K562 (cell line): ENCODE data around the gene ATP6V0A1. TPM values are rescaled to one million over a fixed set of nuclear protein-coding genes. Genes with fewer than 3 reads are reported as not detected.
A peak's percentile ranks its signal among the peaks of the same experiment; 100 is the strongest.

ENCODE experiments used
- ASH1L ChIP-seq: fragments of 450-650 bp; IDR thresholded peaks from 2 replicates; pipeline ENCODE4 v1.6.1; 2018; ENCODE audit warnings: borderline replicate concordance, mild to moderate bottlenecking, low read depth; ENCODE audit not compliant: partially characterized antibody
- CBX5 ChIP-seq: IDR thresholded peaks from 2 replicates; pipeline ENCODE4 v1.6.1; 2014; ENCODE audit warnings: low read depth, borderline replicate concordance
- CCAR2 ChIP-seq: fragments of 200-400 bp; formaldehyde crosslinking; IDR thresholded peaks from 2 replicates; pipeline ENCODE4 v1.6.1; 2017; ENCODE audit warnings: mild to moderate bottlenecking, low read depth, low read length
- E2F3 ChIP-seq: fragments of 250-450 bp; sonication (Bioruptor Pico); IDR thresholded peaks from 2 replicates; pipeline ENCODE4 v1.4.0; 2020; ENCODE audit warnings: mild to moderate bottlenecking
- MAFK ChIP-seq: IDR thresholded peaks from 2 replicates; pipeline ENCODE4 v1.6.1; 2011; ENCODE audit warnings: low read length, improper control_type of control experiment
- MED1 ChIP-seq: sonication (generic); formaldehyde crosslinking; IDR thresholded peaks from 2 replicates; pipeline ENCODE4 v1.8.1; 2023; ENCODE audit warnings: missing genetic modification reagents, borderline replicate concordance
- NFE2L1 ChIP-seq: fragments of 450-650 bp; IDR thresholded peaks from 2 replicates; pipeline ENCODE4 v1.6.1; 2016; ENCODE audit warnings: missing genetic modification characterization, low read depth, mild to moderate bottlenecking, missing compliant biosample characterization, moderate library complexity, borderline replicate concordance
- POLR2AphosphoS5 ChIP-seq: IDR thresholded peaks from 2 replicates; pipeline ENCODE4 v1.6.1; 2011; ENCODE audit warnings: mild to moderate bottlenecking, low read depth, low read length, moderate library complexity; ENCODE audit not compliant: control insufficient read depth, insufficient read depth
- RCOR1 ChIP-seq, 2 experiments: IDR thresholded peaks; 2 replicates each; pipeline ENCODE4 v1.6.1; 2012; ENCODE audit warnings: low read depth in 2 of 2, low read length in 2 of 2, borderline replicate concordance in 1 of 2, improper control_type of control experiment in 1 of 2
- TCF3 ChIP-seq: sonication (generic); formaldehyde crosslinking; IDR thresholded peaks from 2 replicates; pipeline ENCODE4 v1.4.0; 2020; ENCODE audit warnings: mild to moderate bottlenecking, missing genetic modification reagents
- YBX1 ChIP-seq: fragments of 450-650 bp; IDR thresholded peaks from 2 replicates; pipeline ENCODE4 v1.7.1; 2016; ENCODE audit warnings: mild to moderate bottlenecking
- ZBED1 ChIP-seq: IDR thresholded peaks from 2 replicates; pipeline ENCODE4 v1.6.1; 2014
- ZEB2 ChIP-seq: fragments of 450-650 bp; IDR thresholded peaks from 2 replicates; pipeline ENCODE4 v1.6.1; 2016
- ZFP30 ChIP-seq: fragments of 250-450 bp; sonication (Bioruptor Pico); IDR thresholded peaks from 2 replicates; pipeline ENCODE4 v1.8.0; 2022; ENCODE audit warnings: moderate library complexity, mild to moderate bottlenecking, inconsistent platforms, borderline replicate concordance
- ZKSCAN3 ChIP-seq: fragments of 250-450 bp; sonication (Bioruptor Pico); IDR thresholded peaks from 2 replicates; pipeline ENCODE4 v1.4.0; 2020
- ZNF75A ChIP-seq: fragments of 450-650 bp; formaldehyde crosslinking; IDR thresholded peaks from 2 replicates; pipeline ENCODE4 v1.4.0; 2020; ENCODE audit warnings: mild to moderate bottlenecking
- polyA plus RNA-seq, 8 experiments: library from polyadenylated mRNA; depleted of rRNA in 4 of 8; stranded (reverse) in 5 of 8; unstranded in 3 of 8; fragments of >200 nt; fragmentation: Nextera tagmentation in 2 of 8; fragmentation: Illumina TruSeq in 1 of 8; extraction: Ambion mirVana in 2 of 8; extraction: Trizol in 1 of 8; gene quantifications; 2 replicates each; pipeline versions ENCODE4 v1.2.1 to v1.2.3, GENCODE V29; 2011 to 2014; ENCODE audit warnings: inconsistent platforms in 1 of 8, missing spikeins in 1 of 8
- total RNA-seq, 7 experiments: library from RNA; depleted of rRNA in 6 of 7; stranded (reverse); fragments of >200 nt in 6 of 7; fragmentation: Illumina TruSeq in 2 of 7; extraction: Trizol in 2 of 7; gene quantifications; 2 replicates each; pipeline versions ENCODE4 v1.2.1 to v1.2.3, GENCODE V29; 2011 to 2021; ENCODE audit warnings: low replicate concordance in 1 of 7
- TF ChIP-seq, protein P1 (sequence below): sonication (generic); formaldehyde crosslinking; IDR thresholded peaks from 2 replicates; pipeline ENCODE4 v1.8.1; 2023; ENCODE audit warnings: mild to moderate bottlenecking, missing genetic modification reagents
- TF ChIP-seq, protein P2 (sequence below): fragments of 450-650 bp; formaldehyde crosslinking; IDR thresholded peaks from 2 replicates; pipeline ENCODE4 v1.4.0; 2022; ENCODE audit warnings: mild to moderate bottlenecking, moderate library complexity
- TF ChIP-seq, protein P3 (sequence below): IDR thresholded peaks from 3 replicates; pipeline ENCODE4 v1.6.1; 2011; ENCODE audit warnings: borderline replicate concordance, mild to moderate bottlenecking; ENCODE audit not compliant: insufficient read length, insufficient read depth
- TF ChIP-seq, protein P4 (sequence below): sonication (generic); IDR thresholded peaks from 2 replicates; pipeline ENCODE4 v1.6.1; 2016
- TF ChIP-seq, protein P5 (sequence below): sonication (generic); formaldehyde crosslinking; IDR thresholded peaks from 2 replicates; pipeline ENCODE4 v1.8.0; 2022; ENCODE audit warnings: missing genetic modification reagents, mild to moderate bottlenecking, borderline replicate concordance

The ATP6V0A1 gene
- total and polyA plus RNA-seq, 9 of the 15 experiments (the other 6 are each of a cell fraction or from before 2014, with no cell fraction given): 11.8 to 158 (median 75.5) TPM

DNA sequence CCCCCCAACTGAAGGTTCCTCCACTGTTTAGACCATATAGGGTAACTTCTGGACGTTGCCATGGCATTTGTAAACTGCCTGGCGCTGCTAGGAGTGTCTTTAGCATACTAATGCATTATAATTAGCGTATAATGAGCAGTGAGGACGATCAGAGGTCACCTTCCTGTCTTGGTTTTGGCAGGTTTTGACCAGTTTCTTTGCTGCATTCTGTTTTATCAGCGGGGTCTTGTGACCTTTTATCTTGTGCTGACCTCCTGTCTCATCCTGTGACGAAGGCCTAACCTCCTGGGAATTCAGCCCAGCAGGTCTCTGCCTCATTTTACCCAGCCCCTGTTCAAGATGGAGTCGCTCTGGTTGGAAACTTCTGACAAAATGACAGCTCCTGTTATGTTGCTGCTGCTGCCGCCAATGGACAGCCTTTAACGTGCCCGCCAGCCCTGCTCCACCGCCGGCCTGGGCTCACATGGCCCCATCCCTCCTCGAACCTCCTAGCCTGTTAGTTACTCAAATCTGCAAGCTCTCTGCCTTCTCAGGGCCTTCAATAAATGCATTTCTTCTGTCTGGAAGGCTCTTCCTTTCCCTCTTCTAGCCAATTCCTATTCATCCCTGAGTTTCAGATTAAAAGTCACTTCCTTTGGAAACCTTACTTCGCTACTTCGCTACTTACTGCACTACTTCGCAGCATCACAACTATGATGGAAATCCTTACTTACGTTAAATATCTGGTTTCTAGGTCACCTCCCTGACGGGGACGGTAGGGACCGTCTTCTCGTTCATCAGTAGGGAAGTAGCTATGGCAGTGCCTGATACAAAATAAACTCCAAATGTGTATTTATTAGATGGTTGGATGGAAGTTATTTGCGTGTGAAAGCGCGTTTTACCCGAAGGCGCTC is 76.7 kb downstream of the ATP6V0A1 start (continued):
- no peak for TF ChIP-seq YBX1
- TF ChIP-seq ZBED1: no peak
- no peak for TF ChIP-seq CCAR2
- peak; percentile 34; the same call in 1 of the 2 replicates for TF ChIP-seq ZNF75A
- TF ChIP-seq, protein P1, sequence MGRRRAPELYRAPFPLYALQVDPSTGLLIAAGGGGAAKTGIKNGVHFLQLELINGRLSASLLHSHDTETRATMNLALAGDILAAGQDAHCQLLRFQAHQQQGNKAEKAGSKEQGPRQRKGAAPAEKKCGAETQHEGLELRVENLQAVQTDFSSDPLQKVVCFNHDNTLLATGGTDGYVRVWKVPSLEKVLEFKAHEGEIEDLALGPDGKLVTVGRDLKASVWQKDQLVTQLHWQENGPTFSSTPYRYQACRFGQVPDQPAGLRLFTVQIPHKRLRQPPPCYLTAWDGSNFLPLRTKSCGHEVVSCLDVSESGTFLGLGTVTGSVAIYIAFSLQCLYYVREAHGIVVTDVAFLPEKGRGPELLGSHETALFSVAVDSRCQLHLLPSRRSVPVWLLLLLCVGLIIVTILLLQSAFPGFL (CRISPR knock-in tag): peak; percentile 95; the same call in 1 of the 2 replicates
- TF ChIP-seq NFE2L1: peak; percentile 50; the same call in 1 of the 2 replicates
- TF ChIP-seq, protein P2, sequence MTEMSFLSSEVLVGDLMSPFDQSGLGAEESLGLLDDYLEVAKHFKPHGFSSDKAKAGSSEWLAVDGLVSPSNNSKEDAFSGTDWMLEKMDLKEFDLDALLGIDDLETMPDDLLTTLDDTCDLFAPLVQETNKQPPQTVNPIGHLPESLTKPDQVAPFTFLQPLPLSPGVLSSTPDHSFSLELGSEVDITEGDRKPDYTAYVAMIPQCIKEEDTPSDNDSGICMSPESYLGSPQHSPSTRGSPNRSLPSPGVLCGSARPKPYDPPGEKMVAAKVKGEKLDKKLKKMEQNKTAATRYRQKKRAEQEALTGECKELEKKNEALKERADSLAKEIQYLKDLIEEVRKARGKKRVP (CRISPR knock-in tag): peak; percentile 84
- peak in 1 of 2 experiments; percentile 55; a peak in 1 of 4 replicates for TF ChIP-seq RCOR1 (IDR thresholded peaks at IDR 0.05; ENCODE audit: borderline replicate concordance in 1 of 2, low read depth in 2 of 2, low read length in 2 of 2)
- TF ChIP-seq, protein P3, sequence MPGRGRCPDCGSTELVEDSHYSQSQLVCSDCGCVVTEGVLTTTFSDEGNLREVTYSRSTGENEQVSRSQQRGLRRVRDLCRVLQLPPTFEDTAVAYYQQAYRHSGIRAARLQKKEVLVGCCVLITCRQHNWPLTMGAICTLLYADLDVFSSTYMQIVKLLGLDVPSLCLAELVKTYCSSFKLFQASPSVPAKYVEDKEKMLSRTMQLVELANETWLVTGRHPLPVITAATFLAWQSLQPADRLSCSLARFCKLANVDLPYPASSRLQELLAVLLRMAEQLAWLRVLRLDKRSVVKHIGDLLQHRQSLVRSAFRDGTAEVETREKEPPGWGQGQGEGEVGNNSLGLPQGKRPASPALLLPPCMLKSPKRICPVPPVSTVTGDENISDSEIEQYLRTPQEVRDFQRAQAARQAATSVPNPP: no peak
- TF ChIP-seq, protein P4, sequence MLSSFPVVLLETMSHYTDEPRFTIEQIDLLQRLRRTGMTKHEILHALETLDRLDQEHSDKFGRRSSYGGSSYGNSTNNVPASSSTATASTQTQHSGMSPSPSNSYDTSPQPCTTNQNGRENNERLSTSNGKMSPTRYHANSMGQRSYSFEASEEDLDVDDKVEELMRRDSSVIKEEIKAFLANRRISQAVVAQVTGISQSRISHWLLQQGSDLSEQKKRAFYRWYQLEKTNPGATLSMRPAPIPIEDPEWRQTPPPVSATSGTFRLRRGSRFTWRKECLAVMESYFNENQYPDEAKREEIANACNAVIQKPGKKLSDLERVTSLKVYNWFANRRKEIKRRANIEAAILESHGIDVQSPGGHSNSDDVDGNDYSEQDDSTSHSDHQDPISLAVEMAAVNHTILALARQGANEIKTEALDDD: no peak
- no peak for TF ChIP-seq POLR2AphosphoS5
- TF ChIP-seq ASH1L: peak; percentile 59
- TF ChIP-seq CBX5: no peak
- TF ChIP-seq MAFK: no peak
- TF ChIP-seq ZFP30 (CRISPR knock-in tag): 0 out of 2 replicates have a peak, but pooled peaks have one; percentile 53
- peak; percentile 70 for TF ChIP-seq ZKSCAN3 (CRISPR knock-in tag)
- TF ChIP-seq MED1 (CRISPR knock-in tag): no peak
- TF ChIP-seq TCF3 (CRISPR knock-in tag): 0 out of 2 replicates have a peak, but pooled peaks have one; percentile 4
- TF ChIP-seq ZEB2: no peak
- TF ChIP-seq, protein P5, sequence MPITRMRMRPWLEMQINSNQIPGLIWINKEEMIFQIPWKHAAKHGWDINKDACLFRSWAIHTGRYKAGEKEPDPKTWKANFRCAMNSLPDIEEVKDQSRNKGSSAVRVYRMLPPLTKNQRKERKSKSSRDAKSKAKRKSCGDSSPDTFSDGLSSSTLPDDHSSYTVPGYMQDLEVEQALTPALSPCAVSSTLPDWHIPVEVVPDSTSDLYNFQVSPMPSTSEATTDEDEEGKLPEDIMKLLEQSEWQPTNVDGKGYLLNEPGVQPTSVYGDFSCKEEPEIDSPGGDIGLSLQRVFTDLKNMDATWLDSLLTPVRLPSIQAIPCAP: no peak
- peak; percentile 95 for TF ChIP-seq E2F3 (CRISPR knock-in tag)
